ENCODE data around the gene FLYWCH2. TPM values are rescaled to one million over a fixed set of nuclear protein-coding genes. Genes with fewer than 3 reads are reported as not detected.

The FLYWCH2 gene
- total and polyA plus RNA-seq, 2 of the 4 experiments (the other 2 are of a cell fraction) = 42.3 to 66.3 TPM

DNA sequence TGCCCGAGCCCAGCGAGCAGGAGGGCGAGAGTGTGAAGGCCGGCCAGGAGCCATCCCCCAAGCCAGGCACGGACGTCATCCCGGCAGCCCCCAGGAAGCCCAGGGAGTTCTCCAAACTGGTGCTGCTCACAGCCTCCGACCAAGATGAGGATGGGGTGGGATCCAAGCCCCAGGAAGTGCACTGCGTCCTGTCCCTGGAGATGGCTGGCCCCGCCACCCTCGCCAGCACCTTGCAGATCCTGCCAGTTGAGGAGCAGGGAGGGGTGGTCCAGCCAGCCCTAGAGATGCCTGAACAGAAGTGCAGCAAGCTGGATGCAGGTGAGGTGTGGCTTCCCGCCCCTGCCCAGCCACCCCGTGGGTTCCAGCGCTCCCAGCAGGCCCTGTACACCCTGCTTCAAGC lies 46.7 kb downstream of the FLYWCH2 start:
- H4K91ac ChIP-seq (ENCODE audit: insufficient read depth, low read depth, low read length) = no peak overlapping the region
- peaks cover 6 to 28% of the 10 kb centered on the region in 2 experiments for H3K79me1 ChIP-seq (ENCODE audit: low read depth in 1 of 2, low read length in 2 of 2)
- in situ Hi-C loops (cut with MboI; ENCODE audit: low sequenced_read_pairs) (no loop called here), intact Hi-C loops (cut with micrococcal nuclease) (no loop called here), dilution Hi-C loops (cut with HindIII; ENCODE audit: low sequenced_read_pairs, unreplicated experiment) (no loop called here)
- H3K56ac ChIP-seq (ENCODE audit: extremely low read depth, insufficient read depth, low read length) = no peak overlapping the region
- no peak overlapping the region for H2BK15ac ChIP-seq (ENCODE audit: low read depth, low read length)
- H3K36me3 ChIP-seq (ENCODE audit: control insufficient read depth, insufficient read depth, low read length) = peaks cover 34% of the 10 kb centered on the region
- H3K9me1 ChIP-seq (ENCODE audit: insufficient read depth, low read length) = no peaks in the 10 kb centered on the region
- no peak overlapping the region for H3K14ac ChIP-seq (replicated peaks; ENCODE audit: low read depth, low read length)
- H2AK5ac ChIP-seq (ENCODE audit: low read depth, low read length) = no peak overlapping the region
- no peak overlapping the region for H3K18ac ChIP-seq (ENCODE audit: low read depth, low read length)
- H3K27ac ChIP-seq (ENCODE audit: insufficient read depth, low read length) = no peak overlapping the region
- H4K8ac ChIP-seq (ENCODE audit: low read depth in 2 of 2, low read length in 2 of 2) = no peak overlapping the region
- no peaks in the 10 kb centered on the region for H3K27me3 ChIP-seq (ENCODE audit: control insufficient read depth, insufficient read depth, low read length)
- H3K23ac ChIP-seq (ENCODE audit: low read depth, low read length) = no peak overlapping the region
- H4K5ac ChIP-seq (ENCODE audit: low read depth, low read length) = no peak overlapping the region
- H3K4me2 ChIP-seq (ENCODE audit: low read depth, low read length) = no peak overlapping the region
- H2BK20ac ChIP-seq (ENCODE audit: low read depth, low read length) = no peak overlapping the region
- no peak overlapping the region for H3K9ac ChIP-seq (ENCODE audit: low read depth, low read length)
- ChIA-PET POLR2A (ENCODE audit: unreplicated experiment) (no interaction called here), CTCF (no interaction called here)
- BruUV-seq (replicated peaks) = no TSS peak
- H2AFZ ChIP-seq (replicated peaks; ENCODE audit: low read length, poor library complexity) = no peak overlapping the region
- H3K4ac ChIP-seq (ENCODE audit: low read depth, low read length) = no peak overlapping the region
- H2AK9ac ChIP-seq (replicated peaks; ENCODE audit: low read depth, low read length, poor library complexity) = no peak overlapping the region
- H4K20me1 ChIP-seq (ENCODE audit: insufficient read depth, low read length) = peaks cover under 1% of the 10 kb centered on the region; the same call in 1 of the 2 replicates
- TF ChIP-seq POLR2A (IDR thresholded peaks at IDR 0.05; ENCODE audit: low read depth, low read length) = no peak
- no peak for TF ChIP-seq MXI1 (IDR thresholded peaks at IDR 0.05; ENCODE audit: borderline replicate concordance, low read depth, low read length)
- no peak for TF ChIP-seq RAD21 (IDR thresholded peaks at IDR 0.05; ENCODE audit: low read length)
- 93% methylated on average over 3 of the region's 14 CpGs; no CpG with 5 or more reads in 1 of the 2 experiments for WGBS, 2 experiments (ENCODE audit: extremely low coverage in 2 of 2, insufficient read length in 1 of 2)
- no peaks in the 10 kb centered on the region for H3K4me1 ChIP-seq (ENCODE audit: control insufficient read depth, insufficient read depth, low read length)
- no peak for ATAC-seq (ENCODE audit: low read depth)
- no peaks in the 10 kb centered on the region for H3K9me3 ChIP-seq (ENCODE audit: control insufficient read depth, insufficient read depth, low read length)
- H3K4me3 ChIP-seq (ENCODE audit: insufficient read depth, low read depth, low read length) = no peak overlapping the region
- no peak overlapping the region for H2BK5ac ChIP-seq (ENCODE audit: low read depth, low read length, poor library complexity, severe bottlenecking)
- H2BK120ac ChIP-seq (ENCODE audit: low read depth, low read length) = no peak overlapping the region
- no peak for DNase-seq
